Memory B cell (primary cell): ENCODE results near the gene BBS12.

Experiments
- ATAC-seq: fragments of 150-1000 bp; cut with Tn5 transposase; 2 replicates; pipeline ENCODE4 v1.10.0; 2021; ENCODE audit warnings: low read depth, mild to moderate bottlenecking, moderate library complexity
- DNase-seq, 2 donors: peaks; one replicate each; pipeline ENCODE4 v3.0.0; 2022; ENCODE audit warnings: low spot score in 2 of 2
- H3K27ac Mint-ChIP-seq: one replicate; pipeline ENCODE4 v1.8.0; 2022; ENCODE audit warnings: mild to moderate bottlenecking, moderate library complexity, mixed read lengths
- H3K27me3 Mint-ChIP-seq: one replicate; pipeline ENCODE4 v1.8.0; 2022; ENCODE audit warnings: mixed read lengths
- H3K36me3 Mint-ChIP-seq: one replicate; pipeline ENCODE4 v1.8.0; 2022; ENCODE audit warnings: mild to moderate bottlenecking, mixed read lengths
- H3K4me1 Mint-ChIP-seq: one replicate; pipeline ENCODE4 v1.8.0; 2022; ENCODE audit warnings: mixed read lengths
- H3K4me3 Mint-ChIP-seq: one replicate; pipeline ENCODE4 v1.8.0; 2022; ENCODE audit warnings: mild to moderate bottlenecking, moderate library complexity, mixed read lengths
- H3K9me3 Mint-ChIP-seq: one replicate; pipeline ENCODE4 v1.8.0; 2022; ENCODE audit warnings: mixed read lengths

BBS12 gene

GRCh38 chr4:122739174-122739573 lies 6.7 kb downstream of the BBS12 start:
- ATAC-seq (no peak), DNase-seq (no peak)
- no peaks in the 10 kb centered on the region for H3K4me1 Mint-ChIP-seq
- H3K4me3 Mint-ChIP-seq, result no peak overlapping the region
- no peak overlapping the region for H3K27ac Mint-ChIP-seq
- H3K27me3 Mint-ChIP-seq, result no peaks in the 10 kb centered on the region
- peaks cover 2% of the 10 kb centered on the region for H3K9me3 Mint-ChIP-seq
- peaks cover 18% of the 10 kb centered on the region for H3K36me3 Mint-ChIP-seq

DNA sequence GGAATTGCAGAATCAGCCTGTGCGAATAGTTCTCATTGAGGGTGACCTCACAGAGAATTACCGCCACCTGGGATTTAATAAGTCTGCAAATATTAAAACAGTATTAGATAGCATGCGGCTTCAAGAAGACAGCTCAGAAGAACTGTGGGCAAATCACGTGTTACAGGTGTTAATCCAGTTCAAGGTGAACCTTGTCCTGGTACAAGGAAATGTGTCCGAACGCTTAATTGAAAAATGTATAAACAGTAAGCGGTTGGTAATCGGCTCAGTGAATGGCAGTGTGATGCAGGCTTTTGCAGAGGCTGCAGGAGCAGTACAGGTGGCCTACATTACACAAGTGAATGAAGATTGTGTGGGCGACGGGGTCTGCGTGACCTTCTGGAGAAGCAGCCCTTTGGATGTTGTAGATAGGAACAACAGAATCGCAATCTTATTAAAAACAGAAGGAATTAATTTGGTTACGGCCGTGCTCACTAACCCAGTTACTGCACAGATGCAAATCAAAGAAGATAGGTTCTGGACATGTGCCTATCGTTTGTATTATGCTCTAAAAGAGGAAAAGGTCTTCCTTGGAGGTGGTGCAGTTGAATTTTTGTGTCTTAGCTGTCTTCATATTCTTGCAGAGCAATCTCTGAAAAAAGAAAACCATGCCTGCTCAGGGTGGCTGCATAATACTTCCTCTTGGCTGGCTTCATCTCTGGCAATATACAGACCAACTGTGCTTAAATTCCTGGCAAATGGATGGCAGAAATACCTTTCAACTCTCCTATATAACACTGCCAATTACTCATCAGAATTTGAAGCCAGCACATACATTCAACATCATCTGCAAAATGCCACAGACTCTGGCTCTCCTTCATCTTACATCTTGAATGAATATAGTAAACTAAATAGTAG lies 10.7 kb downstream of the BBS12 start:
- ATAC-seq, result no peak
- Mint-ChIP-seq H3K27me3 (no peaks in the 10 kb centered on the region), H3K4me1 (no peaks in the 10 kb centered on the region), H3K4me3 (no peak overlapping the region), H3K36me3 (peaks cover 13% of the 10 kb centered on the region), H3K27ac (no peak overlapping the region), H3K9me3 (peaks cover 2% of the 10 kb centered on the region)
- no peak for DNase-seq

DNA sequence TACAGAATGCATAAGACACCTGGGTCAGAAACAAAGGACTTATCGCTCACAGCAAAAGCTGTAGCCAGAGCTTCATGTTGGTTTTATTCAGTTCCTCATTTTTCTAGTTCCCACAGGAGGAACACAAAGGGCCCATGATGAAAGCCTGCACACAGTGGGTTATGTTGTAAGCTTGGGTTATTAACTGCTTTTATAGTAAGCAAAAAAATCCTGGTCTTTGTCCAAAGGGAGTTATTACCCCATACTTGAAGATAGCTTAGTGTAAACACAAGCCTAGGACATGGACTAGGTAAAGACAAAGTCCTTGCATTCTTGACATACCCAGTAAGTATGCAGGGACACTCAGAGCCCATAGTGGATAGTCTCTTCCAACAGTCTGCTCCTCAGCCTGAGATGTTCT lies 11.7 kb downstream of the BBS12 start:
- Mint-ChIP-seq H3K36me3 (peaks cover 13% of the 10 kb centered on the region), H3K4me3 (no peak overlapping the region)

DNA sequence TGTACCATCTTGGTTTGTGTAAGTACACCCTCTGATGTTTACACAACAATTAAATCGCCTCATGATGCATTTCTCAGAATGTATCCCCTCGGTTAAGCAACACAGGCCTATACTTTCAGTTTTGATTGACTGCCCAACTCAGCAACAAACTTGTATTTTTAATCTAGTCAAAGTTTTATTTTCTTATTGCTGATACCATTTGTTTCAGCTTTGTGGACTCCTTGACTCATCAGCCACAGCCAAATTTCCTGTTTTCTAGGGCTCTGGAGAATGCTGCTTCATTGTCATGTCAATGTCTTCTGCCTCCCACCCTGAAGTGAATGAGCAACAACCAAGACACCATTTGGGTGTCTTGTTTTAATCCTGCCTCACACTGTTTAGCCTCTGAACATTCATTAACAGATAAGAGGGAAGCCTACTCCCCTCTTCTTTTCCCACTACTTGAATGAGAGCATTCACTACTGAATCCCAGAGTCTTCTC lies 14.0 kb downstream of the BBS12 start:
- H3K4me1 Mint-ChIP-seq, result no peaks in the 10 kb centered on the region

More for the DNA sequence above, 11.7 kb downstream of the BBS12 start:
- Mint-ChIP-seq H3K27ac (no peak overlapping the region), H3K27me3 (no peaks in the 10 kb centered on the region), H3K9me3 (peaks cover 2% of the 10 kb centered on the region), H3K4me1 (no peaks in the 10 kb centered on the region)
- no peak for DNase-seq
- no peak for ATAC-seq

GRCh38 chr4:122747068-122747467 lies 14.6 kb downstream of the BBS12 start:
- peaks cover 9% of the 10 kb centered on the region for H3K36me3 Mint-ChIP-seq
- ATAC-seq, result no peak
- H3K9me3 Mint-ChIP-seq, result no peaks in the 10 kb centered on the region
- DNase-seq, result no peak
- H3K27me3 Mint-ChIP-seq, result peaks cover 10% of the 10 kb centered on the region
- no peak overlapping the region for H3K4me3 Mint-ChIP-seq
- H3K27ac Mint-ChIP-seq, result no peak overlapping the region
- no peaks in the 10 kb centered on the region for H3K4me1 Mint-ChIP-seq

More for the DNA sequence above, 14.0 kb downstream of the BBS12 start:
- DNase-seq (no peak), ATAC-seq (no peak)
- no peak overlapping the region for H3K4me3 Mint-ChIP-seq
- peaks cover under 1% of the 10 kb centered on the region for H3K9me3 Mint-ChIP-seq
- H3K27me3 Mint-ChIP-seq, result peaks cover 9% of the 10 kb centered on the region
- peaks cover 10% of the 10 kb centered on the region for H3K36me3 Mint-ChIP-seq
- H3K27ac Mint-ChIP-seq, result no peak overlapping the region

- Mint-ChIP-seq H3K27me3 (peaks cover 10% of the 10 kb centered on the region), H3K36me3 (peaks cover 2% of the 10 kb centered on the region), H3K27ac (no peak overlapping the region), H3K4me1 (no peaks in the 10 kb centered on the region), H3K4me3 (no peak overlapping the region), H3K9me3 (no peaks in the 10 kb centered on the region)
- ATAC-seq (no peak), DNase-seq (no peak)
Measured at GRCh38 chr4:122747883-122748282, 15.4 kb downstream of the BBS12 start.

DNA sequence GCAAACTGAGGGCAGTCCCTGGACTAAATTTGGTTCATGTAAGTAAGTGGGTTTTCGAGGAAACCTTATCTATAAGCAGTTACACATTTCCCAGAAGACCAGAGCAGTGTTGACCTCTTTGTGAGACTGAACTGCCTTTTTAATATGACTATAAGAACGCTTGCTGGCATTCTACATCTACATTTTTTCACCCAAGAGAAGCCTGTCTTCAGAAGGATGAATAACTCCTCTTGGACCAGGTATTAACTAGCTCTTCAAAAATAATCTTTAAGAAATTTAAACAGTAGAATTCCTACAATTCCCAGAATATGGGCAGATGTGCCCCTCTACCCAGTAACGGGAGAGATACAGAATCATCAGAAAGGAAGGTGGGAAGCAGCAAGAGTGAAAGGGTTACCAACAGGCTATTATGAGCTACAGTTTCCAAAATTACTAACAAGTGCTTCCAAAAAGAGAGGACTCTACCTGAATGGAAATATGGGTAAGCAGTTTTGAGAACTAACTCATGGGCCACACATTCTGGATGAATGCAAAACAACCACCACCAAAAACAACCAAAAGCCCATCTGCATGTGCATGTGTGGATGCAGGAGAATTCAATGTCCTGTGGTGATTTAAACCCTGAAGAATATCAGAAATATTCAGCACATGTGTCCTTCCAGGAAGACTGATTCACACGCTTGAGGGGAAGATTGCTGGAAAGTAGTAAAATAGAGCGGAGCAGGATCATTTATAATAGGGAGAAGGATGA lies 17.4 kb downstream of the BBS12 start:
- Mint-ChIP-seq H3K4me1 (no peaks in the 10 kb centered on the region), H3K9me3 (no peaks in the 10 kb centered on the region), H3K27me3 (peaks cover 10% of the 10 kb centered on the region), H3K27ac (no peak overlapping the region), H3K4me3 (no peak overlapping the region), H3K36me3 (no peaks in the 10 kb centered on the region)
- DNase-seq (no peak), ATAC-seq (no peak)

GRCh38 chr4:122755675-122756074 lies 23.2 kb downstream of the BBS12 start:
- no peak for ATAC-seq
- no peak overlapping the region for H3K27ac Mint-ChIP-seq
- DNase-seq, result no peak
- H3K4me1 Mint-ChIP-seq, result peaks cover 8% of the 10 kb centered on the region
- no peaks in the 10 kb centered on the region for H3K9me3 Mint-ChIP-seq
- H3K36me3 Mint-ChIP-seq, result no peaks in the 10 kb centered on the region
- H3K4me3 Mint-ChIP-seq, result no peak overlapping the region
- peaks cover 9% of the 10 kb centered on the region for H3K27me3 Mint-ChIP-seq

DNA sequence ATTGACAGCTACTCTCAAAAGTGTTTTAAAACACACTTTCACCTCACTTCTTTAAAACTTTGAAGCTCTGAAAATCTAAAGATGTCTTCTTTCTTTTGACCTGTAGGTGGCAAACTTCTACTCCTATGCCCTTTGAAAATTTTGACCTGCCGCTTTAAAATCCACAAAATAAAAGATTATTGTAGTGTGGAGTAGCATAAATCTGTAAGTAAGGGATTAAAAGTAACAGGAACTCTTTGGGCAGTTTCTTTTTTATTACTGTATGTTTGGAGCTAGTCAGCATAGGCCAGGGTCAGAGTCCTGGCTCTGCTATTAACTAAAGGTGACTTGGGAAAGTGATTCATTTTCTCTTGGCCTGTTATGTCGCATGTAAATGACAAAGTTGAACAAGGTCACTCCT lies 25.5 kb downstream of the BBS12 start:
- Mint-ChIP-seq H3K4me3 (no peak overlapping the region), H3K27me3 (peaks cover 2% of the 10 kb centered on the region)
- ATAC-seq, result peak; percentile 24

DNA sequence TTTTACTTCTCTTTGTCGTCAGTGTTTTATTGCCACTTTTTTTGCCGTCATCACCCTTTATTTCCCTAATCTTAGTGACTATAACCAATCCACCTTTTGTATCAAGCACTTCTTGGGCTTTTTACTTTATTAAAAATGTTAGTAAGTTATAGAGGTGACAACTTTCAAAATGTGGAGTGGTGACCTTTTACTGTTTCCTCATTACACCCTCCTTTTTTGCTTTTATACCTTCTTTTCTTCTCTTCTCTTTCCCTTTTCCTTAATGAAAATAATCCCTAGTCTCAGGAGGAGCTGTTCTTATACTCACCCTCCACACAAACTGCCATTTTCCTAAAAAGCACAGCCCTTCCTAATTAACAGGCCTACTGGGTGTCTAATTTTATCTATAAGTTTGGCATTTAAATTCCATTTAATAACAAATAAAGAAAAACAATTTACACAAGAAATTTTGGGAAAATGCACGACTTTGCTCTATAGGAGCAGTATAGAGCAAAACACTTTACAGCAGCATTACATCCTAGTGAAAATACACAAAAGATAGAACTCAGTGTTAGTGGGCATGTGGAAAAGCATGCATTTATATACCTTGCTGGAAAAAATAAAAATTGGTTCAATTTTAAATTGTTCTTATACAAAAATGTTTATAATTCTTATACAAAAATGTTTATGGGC lies 27.3 kb downstream of the BBS12 start:
- H3K4me3 Mint-ChIP-seq, result no peak overlapping the region
- peaks cover 2% of the 10 kb centered on the region for H3K27me3 Mint-ChIP-seq
- no peaks in the 10 kb centered on the region for H3K36me3 Mint-ChIP-seq
- no peaks in the 10 kb centered on the region for H3K9me3 Mint-ChIP-seq
- no peak for ATAC-seq
- no peak for DNase-seq
- peaks cover 18% of the 10 kb centered on the region for H3K4me1 Mint-ChIP-seq
- no peak overlapping the region for H3K27ac Mint-ChIP-seq

More for the DNA sequence above, 25.5 kb downstream of the BBS12 start:
- Mint-ChIP-seq H3K36me3 (no peaks in the 10 kb centered on the region), H3K27ac (no peak overlapping the region), H3K9me3 (no peaks in the 10 kb centered on the region), H3K4me1 (peaks cover 16% of the 10 kb centered on the region)
- peak in 1 of 2 donors; percentile 20 for DNase-seq

GRCh38 chr4:122762520-122762919 lies 30.0 kb downstream of the BBS12 start:
- peak in 1 of 2 donors; percentile 15 for DNase-seq
- Mint-ChIP-seq H3K4me3 (no peak overlapping the region), H3K27ac (no peak overlapping the region), H3K27me3 (no peaks in the 10 kb centered on the region), H3K4me1 (peaks cover 18% of the 10 kb centered on the region), H3K9me3 (no peaks in the 10 kb centered on the region), H3K36me3 (no peaks in the 10 kb centered on the region)
- peak; percentile 85 for ATAC-seq

GRCh38 chr4:122762966-122763716 lies 30.6 kb downstream of the BBS12 start:
- Mint-ChIP-seq H3K9me3 (no peaks in the 10 kb centered on the region), H3K36me3 (no peaks in the 10 kb centered on the region), H3K27me3 (no peaks in the 10 kb centered on the region), H3K4me1 (peaks cover 15% of the 10 kb centered on the region), H3K27ac (no peak overlapping the region), H3K4me3 (no peak overlapping the region)
- DNase-seq (no peak), ATAC-seq (no peak)

DNA sequence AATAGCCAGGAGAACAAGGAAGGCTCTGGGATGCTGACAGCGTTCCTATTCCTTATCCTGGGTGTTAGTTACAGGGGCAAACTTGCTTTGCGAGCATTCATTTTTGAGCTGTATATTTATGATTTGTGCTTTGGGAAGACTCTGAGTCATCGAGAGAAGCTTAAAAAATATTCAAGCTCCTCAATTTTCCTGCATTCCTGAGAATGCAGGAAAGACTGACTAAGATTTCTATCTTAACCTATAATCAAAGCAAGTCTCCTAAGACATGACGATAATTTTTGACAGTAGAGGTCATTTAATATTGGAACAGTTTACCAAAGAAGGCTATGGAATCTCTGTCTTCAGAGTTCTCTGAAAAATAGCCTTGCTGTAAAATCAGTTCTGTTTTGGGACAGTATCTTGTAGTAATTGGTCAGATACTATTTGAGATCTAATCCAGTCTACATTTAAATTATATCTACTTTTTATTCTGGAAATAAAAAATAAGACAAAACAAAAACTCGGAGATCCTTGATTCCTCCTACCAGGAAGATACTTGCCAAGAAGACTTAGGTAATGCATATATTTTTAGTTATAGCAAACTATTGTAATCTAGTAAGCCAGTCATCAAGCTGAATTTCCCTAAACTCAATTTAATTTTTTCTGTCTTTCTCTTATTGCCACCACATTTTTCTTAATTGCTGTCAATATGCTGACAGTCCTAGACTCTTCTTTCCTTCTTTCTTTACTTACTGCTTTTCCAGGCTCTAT lies 31.7 kb downstream of the BBS12 start:
- no peak for DNase-seq
- H3K4me3 Mint-ChIP-seq, result no peak overlapping the region
- H3K36me3 Mint-ChIP-seq, result no peaks in the 10 kb centered on the region
- no peak for ATAC-seq
- H3K9me3 Mint-ChIP-seq, result no peaks in the 10 kb centered on the region
- no peak overlapping the region for H3K27ac Mint-ChIP-seq
- H3K4me1 Mint-ChIP-seq, result peaks cover 13% of the 10 kb centered on the region
- H3K27me3 Mint-ChIP-seq, result no peaks in the 10 kb centered on the region
